ENCODE measurements around the gene POLH. TPM values are rescaled to one million over a fixed set of nuclear protein-coding genes. Genes with fewer than 3 reads are reported as not detected.

The POLH gene
- total and polyA plus RNA-seq, 12 donors, result 1.5 to 25.0 (median 13.3) TPM

- intact Hi-C loops (cut with DNase I), result no loop called here
- Histone ChIP-seq H3K4me3 (peak within 1 kb of the TSS; percentile 10 to 84 (median 58)), H3K4me1 (replicated peaks in 1 of 2) (peaks cover 14 to 35% of the 10 kb centered on the region in 2 donors), H3K36me3 (replicated peaks in 1 of 2) (peaks cover 0 to 30% of the 10 kb centered on the region in 2 donors), H3K9me3 (replicated peaks in 1 of 3) (no peaks in the 10 kb centered on the region), H3K27ac (peak within 1 kb of the TSS; percentile 25 to 91 (median 57)), H3K27me3 (no peaks in the 10 kb centered on the region)
- DNase-seq, result peak; percentile 78 to 89 (median 82)
- WGBS, 4 donors, result 3 to 5% (median 4%) methylated on average over 35 to 48 of the region's 48 CpGs
- TF ChIP-seq CTCF (IDR thresholded peaks at IDR 0.05), result no peak
- TF ChIP-seq POLR2A (IDR thresholded peaks at IDR 0.05), result peak; percentile 71 to 87
These were observed 59.7 kb downstream of the POLH start, which contains the start of gene MAD2L1BP for GRCh38 chr6:43635387-43636307. Gene MAD2L1BP (plus strand): TSS chr6:43635840. CDS start chr6:43635876, 36 bp downstream.

GRCh38 chr6:43636308-43636659, 60.3 kb downstream of the POLH start:
- no peaks in the 10 kb centered on the region for H3K27me3 ChIP-seq
- H3K4me1 ChIP-seq (replicated peaks in 1 of 2), result peaks cover 14 to 35% of the 10 kb centered on the region in 2 donors
- WGBS, 4 donors, result 18 to 31% (median 23%) methylated on average over 7 of the region's 7 CpGs
- DNase-seq, result no peak
- no peaks in the 10 kb centered on the region for H3K9me3 ChIP-seq (replicated peaks in 1 of 3)
- intact Hi-C loops (cut with DNase I), result no loop called here
- H3K27ac ChIP-seq, result peak overlapping the region in 4 of 5 donors; percentile 39 to 91 (median 64)
- peak overlapping the region; percentile 10 to 84 (median 58) for H3K4me3 ChIP-seq
- peaks cover 0 to 36% of the 10 kb centered on the region in 2 donors for H3K36me3 ChIP-seq (replicated peaks in 1 of 2)
- no peak for TF ChIP-seq CTCF (IDR thresholded peaks at IDR 0.05)
- no peak for TF ChIP-seq POLR2A (IDR thresholded peaks at IDR 0.05)

GRCh38 chr6:43639984-43640800, 64.2 kb downstream of the POLH start:
- peaks cover 0 to 43% of the 10 kb centered on the region in 2 donors for H3K36me3 ChIP-seq (replicated peaks in 1 of 2)

More at GRCh38 chr6:43639984-43640800, 64.2 kb downstream of the POLH start:
- Histone ChIP-seq H3K4me1 (replicated peaks in 1 of 2) (peaks cover 15 to 35% of the 10 kb centered on the region in 2 donors), H3K4me3 (no peak overlapping the region), H3K27ac (no peak overlapping the region), H3K27me3 (no peaks in the 10 kb centered on the region), H3K9me3 (replicated peaks in 1 of 3) (no peaks in the 10 kb centered on the region)
- WGBS, 4 donors, result 88 to 91% (median 90%) methylated on average over 6 to 21 of the region's 21 CpGs
- no peak for DNase-seq
- intact Hi-C loops (cut with DNase I), result no loop called here
- no peak for TF ChIP-seq CTCF (IDR thresholded peaks at IDR 0.05)
- no peak for TF ChIP-seq POLR2A (IDR thresholded peaks at IDR 0.05)
